Esophagus muscularis mucosa (tissue), 4 donors: ENCODE data around the gene SLC16A11. TPM values are rescaled to one million over a fixed set of nuclear protein-coding genes. Genes with fewer than 3 reads are reported as not detected.

Experiments used
- DNase-seq: peaks from one replicate; pipeline ENCODE4 v3.0.0-alpha.2; 2017; ENCODE audit errors: extremely low spot score
- H3K27ac ChIP-seq, 4 donors: fragments of 200-600 bp; sonication (generic); replicated peaks in 1 of 4; 1 replicate in 3 of 4; 2 replicates in 1 of 4; pipeline ENCODE4 v1.5.1; 2016 to 2019; ENCODE audit warnings: mild to moderate bottlenecking in 1 of 4
- H3K27me3 ChIP-seq, 4 donors: fragments of 200-600 bp; sonication (generic); one replicate each; pipeline versions ENCODE4 v1.5.1 to v1.6.0; 2016 to 2019
- H3K36me3 ChIP-seq, 4 donors: fragments of 200-600 bp; sonication (generic); one replicate each; pipeline ENCODE4 v1.5.1; 2016 to 2019
- H3K4me1 ChIP-seq, 4 donors: fragments of 200-600 bp; sonication (generic); one replicate each; pipeline ENCODE4 v1.5.1; 2016 to 2019
- H3K4me3 ChIP-seq, 4 donors: fragments of 200-600 bp; sonication (generic); 1 replicate in 2 of 4; 2 replicates in 2 of 4; pipeline ENCODE4 v1.5.1; 2016 to 2019; ENCODE audit warnings: mild to moderate bottlenecking in 4 of 4, moderate library complexity in 1 of 4
- H3K9me3 ChIP-seq, 4 donors: fragments of 200-600 bp; sonication (generic); 1 replicate in 3 of 4; 2 replicates in 1 of 4; pipeline ENCODE4 v1.5.1; 2016 to 2019
- CTCF ChIP-seq, 3 experiments: fragments of 200-600 bp in 2 of 3; fragments of 450-650 bp in 1 of 3; sonication (generic) in 2 of 3; IDR thresholded peaks; one replicate each; pipeline ENCODE4 v1.5.1; 2017 to 2019; ENCODE audit warnings: antibody characterized with exemption in 3 of 3, mild to moderate bottlenecking in 2 of 3, moderate library complexity in 1 of 3
- EP300 ChIP-seq: sonication (generic); formaldehyde crosslinking; IDR thresholded peaks from one replicate; pipeline ENCODE4 v1.6.1; 2017; ENCODE audit warnings: antibody characterized with exemption
- POLR2A ChIP-seq: fragments of 450-650 bp; IDR thresholded peaks from one replicate; pipeline ENCODE4 v1.6.1; 2017; ENCODE audit warnings: antibody characterized with exemption, moderate library complexity, mild to moderate bottlenecking, low read depth
- POLR2AphosphoS5 ChIP-seq, 2 donors: sonication (generic); formaldehyde crosslinking; IDR thresholded peaks; one replicate each; pipeline ENCODE4 v1.6.1; 2017; ENCODE audit warnings: antibody characterized with exemption in 2 of 2
- WGBS: methylation state at CpG from one replicate; pipeline ENCODE4 v1.1.5; 2018; 5-methylcytosine and 5-hydroxymethylcytosine counted together
- intact Hi-C: fragments of 100-400 bp; cut with DNase I; formaldehyde crosslinking; loops from one replicate; pipeline ENCODE4 v1.15.1; 2023
- total RNA-seq, 4 donors: library from RNA; depleted of rRNA; stranded (reverse); fragments of >200 nt; gene quantifications; one replicate each; pipeline versions ENCODE4 v1.1.0 to v1.2.1, GENCODE V29; 2016

SLC16A11 gene
- total RNA-seq, 4 donors from 2014 or later: 0.17 to 0.99 (median 0.26) TPM; not detected in 1

GRCh38 chr17:7042501-7043181, 1.3 kb downstream of the SLC16A11 start:
- Histone ChIP-seq H3K9me3 (no peaks in the 10 kb centered on the region), H3K36me3 (peaks cover 0 to 3% (median 0%) of the 10 kb centered on the region in 4 donors), H3K27ac (peak overlapping the region in 3 of 4 donors; percentile 18 to 23 (median 19)), H3K4me3 (peak overlapping the region; percentile 49 to 63 (median 54)), H3K4me1 (peaks cover 36 to 43% (median 42%) of the 10 kb centered on the region in 4 donors), H3K27me3 (peaks cover 0 to 41% (median 27%) of the 10 kb centered on the region in 4 donors)
- TF ChIP-seq EP300: no peak
- DNase-seq: no peak
- 30% methylated on average over 16 of the region's 53 CpGs for WGBS
- intact Hi-C loops: no loop called here

GRCh38 chr17:7041607-7042500, 2.0 kb downstream of the SLC16A11 start:
- Histone ChIP-seq H3K36me3 (peaks cover 0 to 3% (median 0%) of the 10 kb centered on the region in 4 donors), H3K9me3 (no peaks in the 10 kb centered on the region), H3K4me3 (peak overlapping the region; percentile 49 to 63 (median 54)), H3K27ac (peak overlapping the region in 2 of 4 donors; percentile 19 to 23), H3K27me3 (peaks cover 0 to 41% (median 27%) of the 10 kb centered on the region in 4 donors), H3K4me1 (peaks cover 33 to 36% (median 35%) of the 10 kb centered on the region in 4 donors)
- TF ChIP-seq POLR2A (no peak), CTCF (IDR thresholded peaks at IDR 0.05) (no peak), POLR2AphosphoS5 (IDR thresholded peaks at IDR 0.05) (no peak), EP300 (no peak)
- DNase-seq: no peak
- intact Hi-C loops: no loop called here
- 47% methylated on average over 21 of the region's 43 CpGs for WGBS

DNA sequence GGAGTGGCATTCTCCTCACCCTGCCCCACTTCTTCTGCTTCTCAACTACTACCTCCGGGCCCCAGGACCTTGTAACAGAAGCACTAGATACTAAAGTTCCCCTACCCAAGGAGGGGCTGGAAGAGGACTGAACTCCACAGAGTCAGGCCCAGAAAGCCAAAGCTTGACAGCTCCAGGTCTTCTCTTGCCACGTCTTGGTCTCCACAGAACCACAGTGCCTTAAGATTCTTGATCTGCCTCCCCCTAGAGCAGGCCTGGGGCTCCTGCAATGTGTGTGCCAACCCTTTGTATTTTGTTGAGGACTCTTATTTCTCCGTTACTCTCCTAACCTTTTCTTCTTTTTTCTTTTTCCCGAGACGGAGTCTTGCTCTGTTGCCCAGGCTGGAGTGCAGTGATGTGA, 4.1 kb downstream of the SLC16A11 start:
- intact Hi-C loops: no loop called here
- 94% methylated on average over 5 of the region's 5 CpGs for WGBS

DNA sequence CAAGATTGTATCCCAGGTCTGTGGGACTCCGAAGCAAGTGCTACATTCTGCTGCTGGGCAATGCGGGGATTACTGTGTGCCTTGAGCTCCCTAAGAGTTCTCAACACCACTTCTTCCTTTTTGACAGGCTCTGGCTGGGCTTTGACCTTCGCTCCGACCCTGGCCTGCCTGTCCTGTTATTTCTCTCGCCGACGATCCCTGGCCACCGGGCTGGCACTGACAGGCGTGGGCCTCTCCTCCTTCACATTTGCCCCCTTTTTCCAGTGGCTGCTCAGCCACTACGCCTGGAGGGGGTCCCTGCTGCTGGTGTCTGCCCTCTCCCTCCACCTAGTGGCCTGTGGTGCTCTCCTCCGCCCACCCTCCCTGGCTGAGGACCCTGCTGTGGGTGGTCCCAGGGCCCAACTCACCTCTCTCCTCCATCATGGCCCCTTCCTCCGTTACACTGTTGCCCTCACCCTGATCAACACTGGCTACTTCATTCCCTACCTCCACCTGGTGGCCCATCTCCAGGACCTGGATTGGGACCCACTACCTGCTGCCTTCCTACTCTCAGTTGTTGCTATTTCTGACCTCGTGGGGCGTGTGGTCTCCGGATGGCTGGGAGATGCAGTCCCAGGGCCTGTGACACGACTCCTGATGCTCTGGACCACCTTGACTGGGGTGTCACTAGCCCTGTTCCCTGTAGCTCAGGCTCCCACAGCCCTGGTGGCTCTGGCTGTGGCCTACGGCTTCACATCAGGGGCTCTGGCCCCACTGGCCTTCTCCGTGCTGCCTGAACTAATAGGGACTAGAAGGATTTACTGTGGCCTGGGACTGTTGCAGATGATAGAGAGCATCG, 5.6 kb downstream of the SLC16A11 start:
- 84% methylated on average over 17 of the region's 19 CpGs for WGBS
- DNase-seq: no peak
- Histone ChIP-seq H3K9me3 (no peaks in the 10 kb centered on the region), H3K27me3 (peaks cover 0 to 31% (median 15%) of the 10 kb centered on the region in 4 donors), H3K4me1 (peaks cover 27 to 37% (median 35%) of the 10 kb centered on the region in 4 donors), H3K4me3 (no peak overlapping the region), H3K27ac (no peak overlapping the region), H3K36me3 (peaks cover 0 to 3% (median 0%) of the 10 kb centered on the region in 4 donors)
- intact Hi-C loops: no loop called here
- TF ChIP-seq POLR2A: no peak
- no peak for TF ChIP-seq CTCF (IDR thresholded peaks at IDR 0.05)
- TF ChIP-seq EP300: no peak
- TF ChIP-seq POLR2AphosphoS5 (IDR thresholded peaks at IDR 0.05): no peak

More for the DNA sequence above, 4.1 kb downstream of the SLC16A11 start:
- Histone ChIP-seq H3K36me3 (peaks cover 0 to 3% (median 0%) of the 10 kb centered on the region in 4 donors), H3K27ac (no peak overlapping the region), H3K4me3 (no peak overlapping the region), H3K9me3 (no peaks in the 10 kb centered on the region), H3K27me3 (peaks cover 0 to 45% (median 26%) of the 10 kb centered on the region in 4 donors), H3K4me1 (peaks cover 33 to 46% (median 43%) of the 10 kb centered on the region in 4 donors)
- no peak for DNase-seq
- TF ChIP-seq POLR2A (no peak), POLR2AphosphoS5 (IDR thresholded peaks at IDR 0.05) (no peak), EP300 (no peak), CTCF (IDR thresholded peaks at IDR 0.05) (no peak)
